HL-60 (cell line): ENCODE results near the gene PGAP6.

Experiments
- GABPA ChIP-seq: IDR thresholded peaks from 2 replicates; pipeline ENCODE4 v1.6.1; 2012; ENCODE audit warnings: low read depth
- POLR2AphosphoS5 ChIP-seq: IDR thresholded peaks from 2 replicates; pipeline ENCODE4 v1.6.1; 2012; ENCODE audit warnings: low read depth
- TF ChIP-seq, protein P1 (sequence below): IDR thresholded peaks from one replicate; pipeline ENCODE4 v1.5.1; 2011; ENCODE audit warnings: low read length, control low read depth, inconsistent platforms; ENCODE audit not compliant: insufficient read depth

DNA sequence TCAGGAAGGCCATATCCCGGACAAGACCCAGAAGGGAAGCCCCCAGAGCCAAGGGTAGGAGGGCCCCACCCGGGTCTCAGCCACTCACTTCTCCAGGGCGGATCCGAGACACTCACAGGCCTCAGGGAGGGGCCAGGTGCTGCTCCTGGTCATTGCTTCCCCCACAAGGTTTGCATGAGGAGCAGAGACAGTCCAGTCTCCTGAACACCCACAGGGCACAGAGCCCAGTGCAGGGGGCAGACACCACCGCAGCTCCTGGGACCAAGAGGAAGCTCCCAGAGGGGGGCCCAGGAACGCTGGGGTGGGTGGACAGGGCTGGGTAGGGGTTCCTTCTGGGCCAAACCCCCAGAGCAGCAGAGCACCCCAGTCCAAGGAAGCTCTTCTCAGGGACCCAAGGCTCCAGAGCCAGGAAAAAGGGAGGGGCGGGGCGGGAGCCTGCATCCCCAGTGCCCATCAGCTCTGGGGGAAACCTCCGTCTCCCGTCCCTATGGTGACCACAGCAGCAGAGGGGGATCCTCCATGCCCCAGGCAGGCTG lies 10.7 kb downstream of the PGAP6 start:
- TF ChIP-seq, protein P1, sequence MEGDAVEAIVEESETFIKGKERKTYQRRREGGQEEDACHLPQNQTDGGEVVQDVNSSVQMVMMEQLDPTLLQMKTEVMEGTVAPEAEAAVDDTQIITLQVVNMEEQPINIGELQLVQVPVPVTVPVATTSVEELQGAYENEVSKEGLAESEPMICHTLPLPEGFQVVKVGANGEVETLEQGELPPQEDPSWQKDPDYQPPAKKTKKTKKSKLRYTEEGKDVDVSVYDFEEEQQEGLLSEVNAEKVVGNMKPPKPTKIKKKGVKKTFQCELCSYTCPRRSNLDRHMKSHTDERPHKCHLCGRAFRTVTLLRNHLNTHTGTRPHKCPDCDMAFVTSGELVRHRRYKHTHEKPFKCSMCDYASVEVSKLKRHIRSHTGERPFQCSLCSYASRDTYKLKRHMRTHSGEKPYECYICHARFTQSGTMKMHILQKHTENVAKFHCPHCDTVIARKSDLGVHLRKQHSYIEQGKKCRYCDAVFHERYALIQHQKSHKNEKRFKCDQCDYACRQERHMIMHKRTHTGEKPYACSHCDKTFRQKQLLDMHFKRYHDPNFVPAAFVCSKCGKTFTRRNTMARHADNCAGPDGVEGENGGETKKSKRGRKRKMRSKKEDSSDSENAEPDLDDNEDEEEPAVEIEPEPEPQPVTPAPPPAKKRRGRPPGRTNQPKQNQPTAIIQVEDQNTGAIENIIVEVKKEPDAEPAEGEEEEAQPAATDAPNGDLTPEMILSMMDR: no peak
- TF ChIP-seq POLR2AphosphoS5: no peak
- TF ChIP-seq GABPA: no peak
